HG03025 (cell line): ENCODE results near the gene EFR3B.
"Not testable (repeated sequence)": the region's sequence is repeated elsewhere in the genome, so short reads cannot be mapped to it uniquely, and the experiment has no call there.

Experiments
- ATAC-seq: cut with Tn5 transposase; IDR thresholded peaks from one replicate; pipeline ENCODE4 v1.9.1; 2021; ENCODE audit warnings: mild to moderate bottlenecking, moderate library complexity; ENCODE audit not compliant: unreplicated experiment, low FRiP score

The EFR3B gene

DNA sequence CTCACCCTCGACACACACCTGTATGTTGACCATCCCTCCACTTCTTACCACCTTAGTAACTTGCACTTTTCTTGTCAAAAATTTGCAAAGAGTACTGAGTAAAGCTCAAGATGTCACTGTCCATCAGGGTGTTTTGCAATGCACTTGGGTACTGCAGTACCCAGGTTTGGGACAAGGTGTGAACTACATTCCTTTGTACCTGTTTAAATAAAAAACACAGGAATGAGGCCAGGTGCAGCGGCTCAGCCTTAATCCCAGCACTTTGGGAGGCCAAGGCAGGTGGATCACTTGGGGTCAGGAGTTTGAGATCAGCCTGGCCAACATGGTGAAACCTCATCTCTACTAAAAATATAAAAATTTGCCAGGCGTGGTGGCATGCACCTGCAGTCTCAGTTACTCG lies 98.7 kb downstream of the EFR3B start:
- not testable (repeated sequence) for ATAC-seq

GRCh38 chr2:25141120-25141519 lies 99.2 kb downstream of the EFR3B start:
- no peak for ATAC-seq

GRCh38 chr2:25145803-25146202 lies 103.9 kb downstream of the EFR3B start:
- no peak for ATAC-seq

DNA sequence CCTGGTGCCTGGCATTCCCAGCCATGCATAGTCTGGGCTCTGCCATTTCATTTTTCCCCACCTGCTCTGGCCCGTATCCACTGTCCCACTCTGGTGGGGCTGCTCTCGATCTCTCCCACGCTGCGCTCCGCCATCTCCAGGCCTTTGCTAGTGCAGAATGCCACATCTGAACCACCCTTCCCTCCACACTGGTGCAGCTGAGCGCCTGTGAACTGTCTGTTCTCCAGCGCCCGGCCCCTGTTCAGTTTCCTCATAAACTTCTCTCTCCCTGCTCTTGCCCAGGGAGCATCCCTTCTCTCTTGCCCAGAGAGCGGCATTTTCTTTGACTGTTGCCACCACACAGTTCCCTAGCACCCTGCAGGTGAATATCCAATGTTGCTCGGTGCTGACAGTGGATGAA lies 105.0 kb downstream of the EFR3B start:
- ATAC-seq: no peak

GRCh38 chr2:25149646-25150045 lies 107.8 kb downstream of the EFR3B start:
- ATAC-seq: no peak

DNA sequence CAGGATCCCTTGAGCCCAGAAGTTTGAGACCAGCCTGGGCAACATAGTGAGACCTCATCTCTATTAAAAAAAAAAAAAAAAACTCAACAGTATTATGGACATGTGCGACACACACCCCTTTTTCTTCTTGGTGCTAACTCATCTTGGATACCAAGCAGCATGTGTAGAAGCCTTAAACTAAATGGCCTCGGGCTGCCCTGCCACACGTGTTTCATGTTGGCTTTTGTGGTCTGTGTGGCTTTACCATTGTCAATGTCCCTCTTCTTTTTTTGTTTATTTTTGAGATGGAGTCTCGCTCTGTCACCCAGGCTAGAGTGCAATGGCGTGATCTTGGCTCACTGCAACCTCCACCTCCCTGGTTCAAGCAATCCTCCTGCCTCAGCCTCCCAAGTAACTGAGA lies 109.1 kb downstream of the EFR3B start:
- ATAC-seq: not testable (repeated sequence)

- ATAC-seq: no peak
Measured at GRCh38 chr2:25151718-25152117, 109.8 kb downstream of the EFR3B start.

DNA sequence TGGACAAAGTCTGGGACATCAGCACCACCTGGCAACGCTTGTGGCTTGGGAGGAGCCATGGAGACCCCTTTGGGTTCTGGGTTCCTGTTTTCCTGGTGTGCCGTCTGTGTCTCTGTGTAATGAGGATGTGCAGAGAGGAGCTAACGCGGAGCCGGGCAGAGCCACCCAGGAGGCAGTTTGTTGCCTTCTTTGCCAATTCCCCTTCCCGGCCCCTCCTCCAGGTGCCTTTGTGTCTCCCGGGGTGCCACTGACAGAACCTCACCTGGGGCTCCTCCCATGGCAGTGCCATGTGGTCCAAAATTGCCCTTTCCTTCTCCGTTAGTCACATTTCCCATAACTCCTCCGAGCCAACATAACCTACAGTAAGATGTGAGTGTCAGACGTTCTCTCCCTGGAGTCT lies 113.5 kb downstream of the EFR3B start:
- ATAC-seq: no peak

DNA sequence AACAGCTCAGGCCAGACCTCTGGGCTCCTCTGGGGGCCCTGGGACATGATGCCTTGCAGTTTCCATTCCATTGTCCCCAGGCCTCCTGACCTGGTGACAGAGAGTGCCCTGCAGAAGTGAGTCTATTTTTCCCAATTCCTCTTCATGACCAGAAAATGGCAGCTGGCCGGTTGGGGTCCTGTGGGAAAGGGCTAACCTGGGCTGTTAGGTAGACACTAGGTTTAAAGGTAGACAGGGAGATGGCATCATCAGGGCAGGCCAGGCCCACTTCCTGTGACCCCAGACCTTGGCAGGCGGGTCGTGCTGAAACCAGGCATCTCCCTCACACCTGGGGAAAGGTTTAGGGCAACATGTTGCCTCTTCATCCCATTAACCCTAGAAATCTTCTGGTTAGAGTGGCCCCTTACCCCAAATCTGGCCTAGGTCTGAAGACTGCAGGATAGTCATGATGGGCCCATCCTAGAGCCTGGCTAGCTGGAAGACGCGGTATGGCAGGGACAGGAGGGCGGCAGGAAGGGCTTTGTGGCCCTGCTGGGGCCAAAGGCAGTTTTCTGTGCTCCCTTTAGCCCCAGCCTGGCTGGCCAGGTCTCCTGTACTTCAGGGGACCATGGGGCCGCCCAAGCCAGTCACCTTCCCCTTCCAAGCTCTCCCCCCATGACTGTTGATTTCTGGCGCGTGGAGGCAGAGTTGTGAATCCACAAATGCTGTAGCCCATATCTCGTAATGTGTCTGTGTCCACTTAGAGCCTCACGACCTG lies 116.4 kb downstream of the EFR3B start:
- no peak for ATAC-seq

- no peak for ATAC-seq
Measured at GRCh38 chr2:25159949-25160348, 118.1 kb downstream of the EFR3B start.

DNA sequence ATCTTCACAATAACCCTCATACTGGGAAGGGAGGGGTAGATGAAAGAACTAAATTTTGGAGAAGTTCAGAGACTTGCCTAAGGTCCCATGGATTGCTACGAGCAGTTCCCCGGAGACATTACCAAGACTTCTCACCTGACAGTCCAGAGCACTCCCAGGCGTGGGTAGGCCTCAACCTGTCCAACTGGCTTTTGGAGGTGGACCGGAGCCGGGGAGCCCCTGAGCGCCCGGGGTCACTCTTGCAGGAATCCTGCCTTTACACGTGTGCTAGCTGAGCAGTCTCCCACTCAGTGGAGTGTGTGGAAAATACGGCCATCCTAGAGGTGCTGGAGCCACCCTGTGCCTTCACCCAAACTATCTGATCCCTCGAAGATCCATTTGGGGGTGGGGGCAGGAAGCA lies 118.5 kb downstream of the EFR3B start:
- no peak for ATAC-seq

DNA sequence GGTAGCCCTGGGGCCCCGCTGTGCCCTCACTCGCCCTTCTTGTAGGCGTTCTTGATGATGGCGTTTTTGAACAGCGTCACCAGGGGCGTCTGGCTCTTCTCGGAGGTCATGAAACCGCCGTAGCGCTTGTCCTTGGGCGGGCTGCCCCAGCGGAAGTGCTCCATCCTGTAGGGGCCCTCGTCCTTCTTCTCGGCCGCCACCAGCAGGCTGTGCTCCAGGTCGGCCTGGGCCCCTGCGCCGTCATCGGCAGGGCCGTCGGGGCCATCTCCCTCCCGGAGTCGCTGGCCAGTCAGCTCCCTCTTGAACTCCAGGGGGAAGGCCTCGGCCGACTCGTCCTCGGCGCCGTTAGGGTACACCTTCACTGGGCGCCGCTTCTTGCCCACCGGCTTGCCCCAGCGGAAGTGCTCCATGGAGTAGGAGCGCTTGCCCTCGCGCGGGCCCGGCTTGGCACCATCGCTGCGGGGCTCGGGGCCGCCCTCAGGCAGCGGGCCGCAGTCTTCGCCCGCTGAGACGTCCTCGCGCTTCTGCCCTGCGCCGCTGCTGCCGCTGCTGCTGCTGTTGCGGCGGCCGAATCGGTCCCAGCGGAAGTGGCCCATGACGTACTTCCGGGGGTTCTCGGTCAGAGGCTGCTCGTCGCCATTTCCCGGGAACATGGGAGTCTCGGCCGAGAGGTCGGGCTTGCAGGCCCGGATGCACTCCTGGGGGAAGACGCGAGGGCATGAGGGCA lies 119.3 kb downstream of the EFR3B start:
- ATAC-seq: no peak

- not testable (repeated sequence) for ATAC-seq
Measured at GRCh38 chr2:25162061-25162460, 120.2 kb downstream of the EFR3B start.

- no peak for ATAC-seq
Measured at GRCh38 chr2:25164561-25164960, 122.7 kb downstream of the EFR3B start.

DNA sequence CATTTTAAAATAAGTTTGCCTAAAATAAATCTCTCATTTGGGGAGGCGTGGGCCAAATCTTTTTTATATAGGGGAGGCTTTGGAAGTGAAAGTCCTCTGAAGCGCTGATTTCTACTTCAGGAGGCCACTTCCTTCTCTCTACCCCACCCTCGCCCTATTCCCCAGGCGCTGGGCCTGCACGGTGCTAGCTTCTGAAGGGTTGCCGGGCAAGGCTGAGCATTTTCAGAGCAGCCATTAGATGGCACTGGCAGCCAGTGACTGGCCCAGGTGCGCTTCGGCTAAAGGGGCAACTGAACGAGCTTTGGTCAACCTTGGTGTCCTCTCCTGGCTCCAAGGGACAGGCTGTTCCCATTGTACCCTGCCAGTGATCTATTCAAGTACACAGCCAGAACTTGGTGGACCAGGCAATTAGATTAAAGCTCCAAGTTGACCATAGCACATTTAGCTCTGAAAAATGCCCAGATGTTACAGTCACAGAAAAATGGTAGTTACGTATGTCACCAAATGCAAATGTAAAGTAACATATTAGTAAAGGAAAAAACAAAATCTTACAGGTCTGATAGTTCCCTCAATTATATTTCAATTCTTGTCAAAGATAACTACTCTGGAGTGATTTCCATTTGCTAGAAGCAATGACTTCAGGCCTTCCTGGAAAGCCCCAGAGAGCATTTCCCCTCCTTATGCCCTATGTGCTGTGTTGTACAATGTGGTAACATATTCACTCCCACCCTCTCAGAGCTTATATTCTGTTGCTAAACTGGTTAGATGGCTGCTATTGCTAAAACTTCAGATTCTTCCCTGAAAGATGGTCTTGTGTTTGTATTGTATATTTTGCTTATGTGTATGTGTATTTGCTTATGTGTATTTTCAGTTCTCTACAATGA lies 124.4 kb downstream of the EFR3B start:
- ATAC-seq: no peak

- ATAC-seq: no peak
Measured at GRCh38 chr2:25168256-25169072, 126.6 kb downstream of the EFR3B start, which contains the start of gene POMC. Gene POMC, minus strand, starts transcription at chr2:25168580. Its CDS starts 3,808 bp downstream, at chr2:25164772.

- no peak for ATAC-seq
Measured at GRCh38 chr2:25169073-25169470, 127.2 kb downstream of the EFR3B start.

- no peak for ATAC-seq
Measured at GRCh38 chr2:25170888-25171287, 129.0 kb downstream of the EFR3B start.

- no peak for ATAC-seq
Measured at GRCh38 chr2:25173719-25174118, 131.8 kb downstream of the EFR3B start.

DNA sequence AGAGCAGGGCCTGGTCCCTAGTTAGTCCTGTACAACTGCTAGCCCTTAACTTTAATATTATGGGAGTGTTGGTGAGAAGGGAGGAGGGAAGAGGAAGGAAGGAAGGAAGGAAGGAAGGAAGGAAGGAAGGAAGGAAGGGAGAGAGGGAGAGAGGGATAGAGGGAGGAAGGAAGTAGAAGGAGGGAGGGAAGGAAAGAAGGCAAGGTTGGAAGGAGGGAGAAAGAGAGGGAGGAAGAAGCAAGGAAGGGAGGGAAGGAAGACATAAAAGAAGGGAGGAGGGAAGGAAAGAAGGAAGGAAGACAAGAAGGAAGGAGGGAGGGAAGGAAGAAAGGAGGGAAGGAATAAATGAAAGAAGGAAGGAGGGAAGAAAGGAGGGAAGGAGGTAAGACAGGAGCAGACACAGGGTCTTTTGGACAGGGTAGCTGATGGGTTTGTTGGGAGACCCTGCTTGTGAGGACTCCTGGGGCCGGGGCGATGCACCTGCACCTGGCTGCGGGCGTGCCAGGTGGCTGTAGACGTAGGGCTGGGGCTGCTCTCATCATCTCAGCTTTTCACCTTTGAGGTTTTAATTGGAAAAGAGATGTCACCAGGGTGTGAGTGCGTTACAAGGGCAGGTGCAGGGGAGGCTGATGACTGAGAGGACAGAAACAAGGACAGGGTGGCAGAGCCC lies 132.5 kb downstream of the EFR3B start:
- no peak for ATAC-seq
